Right renal cortex interstitium (tissue), 3 donors: Measurements from ENCODE around the gene TP53AIP1. TPM values are rescaled to one million over a fixed set of nuclear protein-coding genes. Genes with fewer than 3 reads are reported as not detected.

Source experiments
- DNase-seq, 3 donors: peaks; one replicate each; pipeline ENCODE4 v3.0.0-alpha.2; 2013; ENCODE audit warnings: low read depth in 3 of 3, low spot score in 2 of 3
- polyA plus RNA-seq, 3 donors: library from polyadenylated mRNA; unstranded; fragments of 120-200 nt; gene quantifications; one replicate each; pipeline ENCODE4 v1.2.1, GENCODE V29; 2013; ENCODE audit not compliant: insufficient read length in 3 of 3

The TP53AIP1 gene
- polyA plus RNA-seq, 3 donors: 0.76 to 1.0 (median 0.89) TPM

DNA sequence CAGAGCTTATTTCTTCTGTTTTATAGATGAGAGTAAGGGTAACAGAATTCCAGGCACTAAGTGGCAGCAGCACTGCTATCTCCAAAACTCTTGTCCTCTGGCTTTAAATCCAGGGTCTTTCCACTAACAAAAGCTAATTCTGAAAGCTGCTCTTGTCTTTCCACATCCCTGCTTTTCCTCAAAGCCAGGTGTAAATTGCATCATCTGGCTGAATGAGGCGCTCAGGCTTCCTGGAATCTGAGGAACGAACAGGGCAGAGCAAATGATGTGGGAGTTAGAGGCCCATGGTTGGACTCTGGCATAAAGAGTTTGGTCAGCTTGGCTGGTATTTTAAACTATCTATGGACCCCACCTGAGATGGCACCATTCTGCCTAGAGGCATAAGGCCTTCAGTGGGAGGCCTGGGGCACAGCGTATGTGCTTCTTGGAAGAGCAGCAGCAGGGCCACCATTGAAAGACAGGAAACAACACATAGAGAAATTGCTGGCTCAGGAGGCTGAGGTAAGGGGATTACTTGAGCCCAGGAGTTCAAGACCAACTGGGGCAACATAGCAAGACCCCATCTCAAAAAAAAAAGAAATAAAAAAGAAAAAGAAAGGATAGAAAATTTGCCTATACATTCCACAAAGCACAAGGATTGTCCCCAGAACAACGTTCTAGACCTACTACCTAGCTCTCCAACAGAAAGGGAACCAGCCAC is 49.7 kb downstream of the TP53AIP1 start:
- no peak for DNase-seq

GRCh38 chr11:128891913-128892398 is 50.7 kb downstream of the TP53AIP1 start:
- no peak for DNase-seq

- DNase-seq: no peak
Observed at GRCh38 chr11:128890543-128891368, 51.9 kb downstream of the TP53AIP1 start, which contains the start of gene KCNJ5. Gene KCNJ5, plus strand, starts transcription at chr11:128891356. Its CDS starts 19,918 bp downstream, at chr11:128911274.

- DNase-seq: no peak
Observed at GRCh38 chr11:128890216-128890542, 52.5 kb downstream of the TP53AIP1 start.

- no peak for DNase-seq
Observed at GRCh38 chr11:128889657-128890213, 52.9 kb downstream of the TP53AIP1 start.

GRCh38 chr11:128888034-128888985 is 54.4 kb downstream of the TP53AIP1 start:
- DNase-seq: no peak

DNA sequence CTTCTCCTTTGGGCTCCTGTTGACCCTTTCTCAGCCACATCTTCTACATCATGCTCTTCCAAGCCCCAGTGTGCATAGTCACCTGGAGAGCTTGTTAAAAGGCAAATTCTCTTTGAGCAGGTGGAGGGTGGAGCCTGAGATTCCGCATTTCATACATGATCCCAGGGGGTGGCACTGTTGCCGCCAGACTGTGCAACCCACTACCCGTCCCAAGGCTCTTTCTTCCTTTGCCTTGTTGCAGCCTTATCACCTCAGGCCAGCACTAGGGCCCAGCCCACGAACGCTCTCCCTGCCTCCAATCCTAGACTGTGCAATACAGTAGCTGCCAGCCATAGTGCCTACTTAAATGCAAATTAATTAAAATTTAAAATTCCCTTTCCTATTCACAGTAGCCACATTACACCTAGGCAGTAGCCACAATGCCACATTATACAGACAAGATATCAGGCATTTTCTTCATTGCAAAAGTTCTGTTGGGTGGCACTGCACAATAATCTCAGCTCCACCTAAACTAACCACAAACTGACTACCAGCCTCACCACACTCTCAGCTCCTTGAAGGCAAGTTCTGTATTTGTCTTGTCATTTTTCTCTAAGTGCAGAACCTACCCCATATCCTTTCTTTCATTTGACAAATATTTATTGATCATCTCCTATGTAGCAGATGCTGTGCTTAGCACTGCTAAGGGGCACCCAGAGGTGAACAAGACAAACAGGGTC is 56.1 kb downstream of the TP53AIP1 start:
- DNase-seq: no peak

Other genes with a start within 250 kb of the TP53AIP1 start
- gene FLI1, start 248.8 kb downstream of the TP53AIP1 start, polyA plus RNA-seq: 10 to 100 TPM; 27.2 to 30.4 (median 29.2) TPM
- 100 to 1,000 TPM; 101 to 121 (median 109) TPM for gene KCNJ1, start 75.6 kb downstream of the TP53AIP1 start, polyA plus RNA-seq
- gene KCNJ5, start 51.5 kb downstream of the TP53AIP1 start, polyA plus RNA-seq: 1 to 10 TPM; 4.3 to 5.3 (median 4.8) TPM
- 10 to 100 TPM; 14.7 to 15.9 (median 15.8) TPM for gene ARHGAP32, start 249.5 kb upstream of the TP53AIP1 start, polyA plus RNA-seq